Measurements from ENCODE around the gene TMPRSS13.

The TMPRSS13 gene

DNA sequence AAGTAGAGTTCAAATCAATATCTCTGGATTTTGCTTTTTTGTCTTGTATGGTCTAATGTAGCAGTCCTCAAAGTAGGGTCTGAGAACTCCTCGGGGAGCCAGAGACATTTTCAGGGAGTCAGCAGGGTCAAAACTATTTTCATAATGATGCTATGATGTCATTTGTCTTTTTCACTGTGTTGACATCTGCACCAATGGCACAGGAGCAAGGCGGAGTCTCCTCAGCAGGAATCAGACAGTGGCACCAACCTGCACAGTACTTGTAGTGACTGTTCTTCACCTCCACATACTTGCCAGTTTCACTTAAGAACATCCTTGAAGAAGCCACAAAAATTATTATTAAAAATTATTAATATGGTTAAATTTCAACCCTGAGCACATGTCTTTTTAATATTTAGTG, 37.8 kb downstream of the TMPRSS13 start:
- no peak for DNase-seq (ENCODE audit: low read depth)

DNA sequence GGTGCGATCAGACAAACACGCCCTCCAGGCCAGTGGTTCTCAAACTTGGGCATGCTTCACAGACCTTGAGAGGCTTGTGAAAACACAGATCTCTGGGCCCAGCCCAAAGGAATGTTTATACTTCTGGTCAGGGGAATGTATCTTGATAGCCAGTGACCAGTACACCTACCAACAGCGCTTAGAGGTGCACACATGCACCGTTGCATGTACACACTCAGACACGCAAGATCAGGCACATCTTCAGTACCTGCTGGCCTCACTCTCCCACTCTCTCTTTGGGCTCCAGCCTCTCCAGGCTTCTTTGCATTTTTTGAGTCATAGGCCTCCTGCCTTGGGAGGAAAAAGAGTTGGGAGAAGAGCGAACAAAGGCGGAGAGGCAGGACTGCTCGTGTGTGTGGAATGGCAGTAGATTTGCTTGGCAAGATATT, 41.0 kb downstream of the TMPRSS13 start:
- no peak for DNase-seq (ENCODE audit: low read depth)

DNA sequence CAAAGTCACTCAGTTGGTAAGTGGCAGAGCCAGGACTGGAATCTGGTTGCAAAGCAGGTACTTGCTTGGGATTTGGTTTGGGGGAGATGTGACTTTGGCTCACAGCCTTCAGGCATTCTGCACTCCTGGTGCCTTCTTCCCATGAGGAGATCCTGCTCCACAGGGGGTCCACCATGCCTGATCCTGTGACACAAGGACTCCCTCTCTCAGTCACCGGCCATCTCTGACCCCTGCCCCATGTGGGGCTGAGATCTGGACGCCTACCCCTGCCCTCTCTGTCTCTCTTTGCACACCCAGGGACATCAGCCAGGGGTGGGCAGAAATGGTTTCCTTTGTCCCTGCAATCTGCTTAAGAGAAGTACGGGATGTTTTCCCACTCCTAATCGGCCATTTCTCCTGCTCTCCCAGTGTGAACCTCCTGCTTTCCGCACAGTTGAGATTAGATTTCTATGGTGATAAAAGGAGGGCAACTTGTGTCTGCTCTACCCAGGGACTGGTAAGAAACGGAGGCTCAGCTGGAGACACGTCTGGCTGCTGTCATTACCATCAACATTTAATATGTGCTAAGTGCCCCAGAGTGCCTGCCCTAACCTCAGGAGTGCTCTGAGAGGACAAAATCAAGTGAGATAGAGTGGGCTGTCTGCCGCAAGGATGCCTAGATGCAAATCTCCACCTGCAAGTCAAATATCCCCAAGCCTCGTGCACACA, 41.6 kb downstream of the TMPRSS13 start:
- DNase-seq (ENCODE audit: low read depth) = no peak

DNA sequence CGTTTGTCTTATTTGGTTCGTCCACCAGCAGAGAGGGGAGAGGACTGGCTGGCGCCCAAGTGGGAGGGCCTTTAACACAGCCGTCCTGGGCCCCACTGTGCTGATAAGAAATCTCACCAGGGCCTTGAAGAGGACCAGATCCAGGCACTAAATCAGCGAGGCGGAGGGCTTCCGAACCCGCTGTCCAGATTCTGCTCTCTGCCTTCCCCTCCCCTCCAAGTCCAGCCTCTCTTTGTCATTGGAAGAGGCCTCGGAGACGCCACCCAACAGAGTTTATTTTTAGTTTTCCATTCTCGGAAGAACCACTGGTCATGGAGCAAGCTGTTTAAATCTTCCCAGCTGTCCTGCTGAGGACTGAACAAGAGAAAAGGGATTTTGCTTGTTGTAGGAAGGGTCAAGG, 43.4 kb downstream of the TMPRSS13 start:
- DNase-seq (ENCODE audit: low read depth) = no peak

DNA sequence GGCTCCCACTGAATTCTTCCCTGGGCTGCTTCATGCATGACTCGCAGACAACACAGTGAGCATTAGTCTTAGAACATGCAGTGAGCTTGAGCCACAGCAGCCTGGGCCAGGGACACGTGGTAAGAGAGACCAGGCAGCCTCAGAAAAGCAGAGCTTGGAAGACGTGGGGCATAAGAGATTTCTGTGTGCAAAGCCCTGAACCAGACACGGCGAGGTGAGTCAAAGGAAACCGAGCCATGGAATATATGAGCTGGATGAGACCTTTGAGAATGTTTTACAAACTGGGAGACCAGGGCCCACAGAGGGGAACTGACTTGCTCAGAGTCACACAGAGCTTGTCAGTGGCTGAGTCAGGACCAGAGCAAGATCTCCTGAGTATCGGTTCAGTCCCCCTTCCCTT, 44.2 kb downstream of the TMPRSS13 start:
- peak; percentile 14 for DNase-seq (ENCODE audit: low read depth)

DNA sequence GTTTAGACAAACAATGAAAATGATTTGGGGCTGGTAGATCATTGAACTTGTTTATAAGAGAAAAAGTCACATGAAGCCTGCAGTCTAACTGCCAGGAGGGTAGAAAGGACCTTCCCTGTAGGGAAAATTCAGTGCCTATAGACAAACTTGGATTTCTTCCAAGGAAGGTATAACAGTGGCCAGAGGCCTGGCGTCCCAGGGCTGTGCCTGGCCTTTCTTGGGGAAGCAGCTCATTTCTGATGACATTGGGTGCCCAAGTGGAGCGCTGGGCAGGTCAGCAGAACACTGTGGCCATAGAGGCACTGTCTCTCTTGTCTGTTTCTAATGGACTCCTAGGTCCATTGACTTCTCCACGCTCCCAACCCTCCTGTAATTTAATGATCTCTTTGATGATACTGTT, 46.1 kb downstream of the TMPRSS13 start:
- DNase-seq (ENCODE audit: low read depth) = no peak

DNA sequence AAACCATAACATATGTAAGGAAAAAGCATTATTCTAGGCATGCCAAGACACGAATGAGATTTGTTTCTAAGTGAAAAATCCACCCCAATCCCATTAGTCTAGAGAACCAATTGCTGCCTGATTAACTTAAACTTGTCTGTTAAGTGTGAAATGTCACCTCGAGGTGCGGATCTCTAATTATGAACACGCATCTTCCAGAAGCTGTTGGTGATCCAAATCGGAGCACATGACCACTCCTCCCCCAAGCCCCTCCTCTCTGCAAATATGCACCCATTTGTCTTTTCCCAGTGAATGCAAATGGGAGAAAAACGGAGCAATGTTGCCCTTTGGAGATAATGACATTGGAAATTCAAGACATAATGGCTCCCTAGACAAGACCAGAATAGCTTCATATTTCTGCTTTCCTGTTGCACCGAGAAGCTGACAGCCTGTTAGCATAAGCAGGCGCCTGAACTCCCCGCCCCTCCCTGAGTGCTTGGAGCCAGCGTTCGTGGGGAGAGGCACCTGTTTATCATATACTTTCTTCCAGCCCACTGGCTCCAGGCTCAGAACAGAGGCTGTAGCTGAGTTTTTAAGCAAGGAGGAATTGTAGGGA, 46.8 kb downstream of the TMPRSS13 start:
- DNase-seq (ENCODE audit: low read depth) = no peak

DNA sequence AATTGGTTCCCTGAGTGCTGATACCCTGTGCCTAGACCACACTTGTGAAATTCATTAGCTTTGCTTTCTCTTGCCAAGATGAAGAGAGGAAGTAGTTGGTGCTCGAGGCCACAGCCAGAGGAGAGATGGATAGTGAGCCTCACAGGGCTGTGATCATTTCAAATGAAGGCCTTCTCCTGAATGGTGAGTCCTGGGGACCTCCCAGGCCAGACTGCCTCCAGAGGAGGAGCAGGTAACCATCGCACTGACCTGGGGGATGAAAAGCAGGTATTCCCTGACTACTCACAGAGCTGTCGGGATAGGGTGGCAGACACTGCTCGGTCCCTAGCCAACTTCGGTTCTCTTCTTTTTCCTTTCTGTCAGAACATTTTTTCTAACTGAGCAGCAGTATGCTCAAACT, 48.0 kb downstream of the TMPRSS13 start:
- DNase-seq (ENCODE audit: low read depth) = no peak

DNA sequence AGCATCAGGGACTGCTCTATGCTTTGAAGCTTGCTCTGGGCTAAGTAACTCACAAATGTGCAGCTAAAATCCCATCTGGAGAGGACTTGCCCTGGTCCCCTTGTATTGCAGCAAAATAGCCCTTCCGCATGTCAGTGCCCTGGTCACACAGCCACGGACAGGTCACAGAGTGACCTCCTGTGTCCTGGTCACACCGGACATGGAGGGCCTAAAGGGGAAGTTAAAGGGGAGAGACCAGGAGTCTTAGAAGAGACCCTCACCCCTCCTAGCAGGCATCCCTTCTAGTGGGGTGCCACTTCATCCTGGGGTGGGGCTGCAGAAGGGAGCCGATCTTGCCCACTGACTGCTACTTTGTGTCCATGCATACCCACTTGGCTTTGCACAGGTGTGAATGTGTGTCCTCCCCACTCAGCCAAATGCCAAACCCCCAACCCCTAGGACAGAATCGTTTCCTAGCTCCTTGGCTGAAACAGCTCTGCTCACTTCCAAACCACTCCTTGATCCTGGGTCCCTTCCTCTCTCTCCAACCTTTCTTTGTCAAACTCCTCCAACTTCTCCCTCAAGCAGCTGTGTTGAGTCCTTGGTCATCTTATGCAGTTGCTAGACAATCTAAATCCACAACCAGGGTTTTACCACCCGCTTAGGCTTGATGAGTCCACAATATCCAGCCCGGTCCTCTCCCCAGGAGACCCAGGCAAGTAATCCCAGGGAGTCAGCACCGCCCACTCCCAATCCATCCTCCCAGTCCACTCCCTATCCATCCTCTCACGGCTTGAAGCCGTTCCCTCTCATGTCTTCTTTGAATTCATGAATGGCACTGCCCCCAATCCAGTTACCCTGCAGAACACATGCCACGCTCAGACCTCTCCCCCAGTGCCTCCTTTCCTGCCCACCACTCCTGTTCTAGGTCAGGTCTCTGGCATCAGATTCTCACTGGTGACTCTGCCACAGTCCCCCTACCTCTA, 49.4 kb downstream of the TMPRSS13 start:
- DNase-seq (ENCODE audit: low read depth) = no peak

DNA sequence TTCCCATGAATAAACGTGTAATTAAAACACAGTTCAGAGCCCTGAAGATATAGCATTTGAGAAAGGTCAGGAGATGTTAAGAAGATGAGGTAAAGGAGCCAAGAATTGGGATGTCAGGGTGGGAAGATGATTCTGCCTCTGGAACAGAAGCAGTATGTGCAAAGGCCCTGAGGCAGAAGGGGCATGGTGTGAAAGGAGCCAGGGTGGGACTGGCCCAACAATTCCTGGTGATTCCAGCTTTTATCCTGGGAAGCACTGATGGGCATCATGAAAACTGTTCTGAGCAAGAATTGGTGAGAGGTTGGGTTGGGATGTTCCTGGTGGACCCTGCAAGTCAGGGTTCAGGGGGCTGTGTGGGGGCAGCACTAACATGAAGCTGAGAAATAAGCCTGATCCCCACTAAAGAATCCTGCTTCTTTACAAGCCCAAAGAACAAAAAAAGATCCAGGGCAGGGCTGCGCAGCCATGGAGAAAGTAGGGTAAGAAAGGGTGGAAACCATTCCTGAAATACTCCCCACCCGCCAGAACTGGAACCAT, 50.2 kb downstream of the TMPRSS13 start:
- DNase-seq (ENCODE audit: low read depth) = no peak

DNA sequence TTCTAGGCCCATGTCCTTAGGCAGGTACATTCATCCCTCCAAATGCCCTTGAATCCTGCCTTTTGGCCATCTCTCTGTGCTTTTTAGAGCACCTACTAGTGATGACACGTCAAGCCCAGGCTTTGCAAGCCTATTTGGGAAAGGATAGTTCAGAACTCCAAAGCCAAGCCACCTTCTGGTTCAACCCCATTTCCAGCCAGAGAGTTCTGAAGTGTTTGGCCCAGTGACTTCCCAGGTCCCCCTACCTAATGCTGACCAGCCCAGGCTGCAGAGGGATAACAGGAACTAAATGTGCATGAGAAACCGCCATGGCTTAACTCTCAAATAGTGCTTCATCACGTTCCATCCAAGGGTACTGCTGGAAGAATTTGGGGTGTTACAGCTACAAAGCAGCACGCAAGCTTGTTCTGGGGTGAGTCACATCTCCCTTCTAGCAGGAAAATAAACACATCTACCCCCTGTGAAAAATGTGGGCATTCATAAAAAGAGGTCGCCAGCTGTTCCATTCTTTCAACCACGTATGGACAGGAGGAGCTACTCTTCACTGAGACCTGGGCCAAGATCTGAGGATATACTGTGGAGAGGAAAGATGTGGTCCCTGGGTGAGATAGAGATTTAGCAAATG, 50.8 kb downstream of the TMPRSS13 start:
- DNase-seq (ENCODE audit: low read depth) = no peak

DNA sequence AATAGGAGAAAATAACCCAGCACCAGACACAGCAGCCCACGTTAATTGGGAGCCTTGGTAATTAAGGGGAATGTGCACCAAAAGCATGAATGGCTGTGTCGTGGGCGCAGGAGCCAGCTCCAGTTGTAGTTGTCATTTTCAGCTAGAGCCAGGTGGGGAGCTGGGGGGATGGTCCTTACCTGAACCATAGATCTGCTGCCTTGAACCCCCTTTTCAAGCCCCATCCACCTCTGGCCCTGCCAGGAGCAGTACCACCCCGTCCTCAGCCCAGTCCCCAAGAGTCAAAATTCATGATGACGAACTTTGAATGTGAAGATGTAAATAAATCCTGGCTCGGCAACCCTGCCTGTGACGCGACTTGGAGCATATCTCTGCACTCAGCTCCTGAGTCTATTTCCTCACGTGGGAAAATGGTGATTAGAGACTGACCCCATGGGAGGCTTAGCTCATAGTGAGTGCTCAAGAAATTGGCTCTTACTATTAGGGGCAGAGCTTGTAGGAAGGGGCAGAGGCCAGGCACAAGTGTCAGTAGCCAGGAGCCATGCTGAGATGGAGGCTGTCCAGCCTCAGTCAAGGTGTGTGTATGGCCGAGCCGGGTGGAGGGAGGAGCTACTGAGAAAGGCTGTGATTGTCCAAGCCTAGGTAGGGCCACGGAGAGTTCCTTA, 52.0 kb downstream of the TMPRSS13 start:
- DNase-seq (ENCODE audit: low read depth) = no peak

DNA sequence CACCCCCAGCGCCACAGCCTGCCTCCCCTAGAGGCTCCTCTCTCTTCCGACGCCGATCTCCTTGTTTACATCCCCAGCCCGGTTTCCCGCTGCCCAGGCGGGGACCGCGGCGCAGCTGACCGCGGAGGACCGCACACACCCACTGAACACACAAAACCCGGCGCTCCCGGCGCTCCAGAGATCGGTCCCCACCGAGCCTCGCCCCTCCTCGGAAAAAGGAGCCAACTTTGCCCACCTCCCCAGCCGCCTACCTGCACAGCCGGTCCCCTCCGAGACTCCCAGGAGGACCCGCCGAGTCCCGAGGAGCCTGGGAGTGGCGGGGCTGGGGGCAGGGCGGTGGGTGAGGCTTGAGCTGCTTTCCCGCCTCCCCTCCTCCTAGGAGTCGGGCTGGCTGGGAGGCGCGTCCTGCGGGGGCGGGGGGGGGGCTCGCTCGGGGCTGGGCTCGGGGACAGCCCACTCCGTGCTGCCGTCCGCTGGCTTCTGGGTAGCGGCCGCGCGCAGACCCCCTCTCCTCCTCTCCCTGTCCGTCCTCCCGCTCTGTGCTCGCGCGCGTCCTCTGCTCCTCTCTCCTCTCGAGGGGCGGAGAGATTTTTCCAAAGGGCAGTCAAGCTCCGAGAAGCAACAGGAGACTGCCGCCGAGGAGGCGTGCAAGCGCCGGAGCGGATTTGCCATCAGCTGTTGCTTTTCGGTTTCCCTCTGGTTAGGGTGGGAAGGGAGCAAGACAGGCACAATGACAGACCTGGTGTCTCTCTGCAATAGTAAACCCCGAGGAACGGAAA, 52.7 kb downstream of the TMPRSS13 start, which contains the start of gene FXYD6:
Gene FXYD6 (minus strand): TSS at position 318 of the 779 bp plus-strand sequence. CDS start 33,882 bp downstream, outside the sequence.
- no peak for DNase-seq (ENCODE audit: low read depth)

DNA sequence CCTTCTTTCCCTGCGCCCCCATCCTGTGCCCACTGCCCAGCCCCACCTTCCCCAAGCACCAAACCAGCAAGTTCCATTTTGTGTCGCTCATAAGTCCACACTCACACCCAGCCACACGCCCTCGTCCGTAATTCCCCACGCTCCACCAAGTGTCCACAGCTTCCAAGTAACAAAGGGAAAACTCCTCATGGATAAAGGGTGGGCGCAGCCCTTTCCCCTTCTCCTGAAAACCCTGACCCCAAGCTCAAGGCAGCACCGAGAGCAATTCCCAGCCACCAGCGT, 53.2 kb downstream of the TMPRSS13 start:
- DNase-seq (ENCODE audit: low read depth) = no peak

DNA sequence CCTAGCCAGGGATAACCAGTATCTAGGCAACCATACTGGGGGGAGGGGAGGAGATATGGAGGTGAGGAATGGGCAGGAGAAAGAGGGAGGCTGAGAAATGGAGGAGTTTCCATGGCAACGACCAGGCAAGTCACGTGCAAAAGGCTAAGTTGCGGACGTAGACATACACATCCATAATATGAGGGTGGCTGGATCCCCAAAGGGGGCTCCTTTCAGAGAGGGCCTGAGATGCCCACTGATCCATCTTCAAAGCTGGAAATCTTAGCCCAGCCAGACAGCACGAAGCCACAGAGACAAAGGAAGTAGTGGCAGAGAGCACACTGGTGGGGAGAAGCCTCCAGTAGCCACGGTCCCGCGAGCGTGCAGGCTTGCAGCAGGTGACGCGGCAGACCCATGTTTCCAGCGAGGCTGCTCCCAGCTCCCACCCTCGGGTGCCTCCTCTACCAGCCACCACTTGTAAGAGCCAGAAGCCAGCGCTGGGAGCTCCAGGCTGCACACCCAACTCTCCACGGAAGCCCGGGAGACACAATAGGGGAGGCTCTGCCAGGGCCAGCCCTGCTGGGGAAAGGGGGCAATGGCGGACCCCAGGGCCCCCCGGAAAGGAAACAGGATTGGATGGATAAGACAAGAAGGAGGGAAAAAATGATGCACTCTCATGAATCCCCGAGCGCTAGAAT, 53.7 kb downstream of the TMPRSS13 start:
- DNase-seq (ENCODE audit: low read depth) = no peak

DNA sequence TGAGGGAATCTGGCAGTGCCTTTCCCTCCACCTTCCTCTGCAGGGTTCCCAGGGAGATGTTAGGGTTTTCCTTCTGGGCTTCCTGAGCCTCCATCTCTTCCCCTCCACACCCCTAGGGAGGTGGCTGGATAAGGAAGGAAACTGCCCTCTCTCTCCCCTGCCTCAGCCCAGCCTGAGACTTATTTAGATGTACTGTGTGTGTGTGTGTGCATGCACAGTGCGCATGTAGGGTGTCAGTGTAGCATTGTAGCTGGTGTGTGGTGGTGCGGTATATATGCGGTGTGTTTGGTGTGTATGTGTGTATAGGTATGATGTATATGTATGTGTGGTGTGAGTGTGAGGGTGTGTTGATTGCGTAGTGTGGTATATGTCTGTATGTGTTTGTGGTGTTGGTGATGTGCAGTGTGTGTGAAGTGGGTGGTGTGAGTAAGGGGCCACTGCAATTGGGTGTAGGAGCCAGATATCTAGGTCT, 54.3 kb downstream of the TMPRSS13 start:
- no peak for DNase-seq (ENCODE audit: low read depth)

DNA sequence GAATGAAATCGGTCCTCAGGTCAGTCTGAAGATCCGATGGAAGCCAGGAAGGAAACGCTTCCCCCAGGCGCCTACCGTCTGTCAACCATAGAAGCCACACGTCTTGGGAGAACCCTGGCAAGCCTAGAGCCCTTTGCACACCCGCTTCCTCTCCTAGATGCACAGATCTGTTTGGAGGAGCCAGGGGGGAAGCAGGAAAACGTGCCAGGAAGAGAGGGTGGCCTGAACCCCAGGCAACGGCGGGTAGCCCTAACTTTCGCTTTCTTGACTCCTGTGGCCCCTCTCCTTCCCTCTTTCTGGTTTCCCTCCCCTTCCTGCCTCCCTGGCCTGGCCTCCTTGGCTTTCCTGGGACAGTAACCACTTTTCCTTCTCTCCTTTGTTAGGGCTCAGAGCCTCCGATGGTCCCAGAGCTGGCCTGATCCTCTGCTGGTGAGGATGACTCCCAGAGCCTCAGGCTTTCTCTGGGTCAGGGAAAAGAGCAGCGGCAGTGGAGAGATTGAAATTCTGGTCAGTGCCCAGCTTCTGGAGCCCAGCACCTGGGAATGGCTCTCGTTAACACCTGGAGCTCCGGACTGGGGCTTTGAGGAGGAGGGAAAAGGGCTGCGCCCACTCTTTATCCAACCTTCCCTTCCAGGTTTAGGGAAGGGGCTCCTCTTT, 54.8 kb downstream of the TMPRSS13 start:
- DNase-seq (ENCODE audit: low read depth) = no peak

DNA sequence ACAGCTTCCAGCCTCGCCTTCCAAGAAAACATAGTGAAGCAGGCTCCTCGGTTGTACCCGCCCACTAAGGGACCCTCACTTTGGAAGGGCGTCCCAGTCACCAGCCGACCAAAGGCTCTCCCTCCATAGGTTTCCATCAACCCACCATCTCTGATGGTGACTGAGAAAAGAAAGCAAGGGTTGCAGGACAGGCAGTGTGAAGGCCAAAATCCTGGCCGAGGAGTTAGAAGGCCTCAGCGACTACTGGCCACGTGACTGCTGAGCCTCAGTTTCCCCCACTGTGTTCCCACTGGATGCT, 55.4 kb downstream of the TMPRSS13 start:
- no peak for DNase-seq (ENCODE audit: low read depth)

DNA sequence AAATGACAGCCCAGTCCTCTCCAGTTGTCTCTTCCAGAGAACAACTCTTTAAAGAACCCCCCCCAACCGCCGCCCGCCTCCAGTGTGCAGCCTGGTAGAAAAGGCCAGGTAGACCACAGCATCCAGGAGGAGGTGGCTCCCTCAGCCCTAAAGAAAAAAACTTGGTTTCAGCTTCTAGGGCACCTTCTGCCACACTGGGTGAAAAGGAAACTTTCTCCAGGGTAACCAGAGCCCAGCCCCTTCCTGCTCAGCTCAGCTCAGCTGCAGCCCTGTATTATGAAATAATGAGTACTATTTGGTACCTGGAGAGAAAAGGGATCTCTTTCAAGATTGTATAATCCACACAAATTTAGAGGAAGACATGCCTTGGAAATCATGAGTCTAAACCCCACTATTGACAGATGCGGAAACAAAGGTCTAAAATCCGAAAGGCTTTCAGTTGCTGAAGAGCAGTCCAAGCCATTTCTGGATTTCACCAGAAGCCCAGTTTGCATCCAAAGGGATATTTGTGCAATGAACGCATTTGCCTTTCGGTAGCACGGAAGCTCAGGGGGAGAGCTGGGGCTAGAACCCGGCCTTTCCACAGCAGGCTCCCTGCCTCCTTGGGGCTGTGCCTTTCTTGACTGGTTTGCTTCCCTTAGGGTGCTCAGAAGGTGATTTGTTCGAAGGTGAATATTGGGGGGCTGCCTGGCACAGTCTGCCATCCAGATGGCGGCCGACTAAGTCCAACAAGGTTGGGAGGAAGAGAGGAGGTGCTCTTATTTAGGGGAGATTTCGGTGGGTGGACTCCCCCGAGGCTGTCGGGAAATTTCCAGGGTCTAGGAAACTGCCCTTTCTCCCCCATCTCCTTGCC, 56.0 kb downstream of the TMPRSS13 start:
- no peak for DNase-seq (ENCODE audit: low read depth)
